Adrenal gland (tissue), 5 donors: ENCODE measurements around the gene ZFHX3.

ENCODE experiments used
- POLR2A ChIP-seq, 2 donors: fragments of 450-650 bp; IDR thresholded peaks; one replicate each; pipeline ENCODE4 v1.6.1; 2017; ENCODE audit warnings: antibody characterized with exemption in 2 of 2, mild to moderate bottlenecking in 2 of 2, moderate library complexity in 1 of 2
- TF ChIP-seq, protein P1 (sequence below), 6 experiments: fragments of 450-650 bp in 4 of 6; fragments of 200-600 bp in 2 of 6; sonication (generic) in 1 of 6; IDR thresholded peaks; 1 replicate in 5 of 6; 2 replicates in 1 of 6; pipeline versions ENCODE4 v1.5.1 to v1.8.0; 2016 to 2021; ENCODE audit warnings: antibody characterized with exemption in 6 of 6, mild to moderate bottlenecking in 2 of 6, moderate library complexity in 1 of 6
- donor health status: DM: no; HTN: no; CAD: no.

- TF ChIP-seq POLR2A (IDR thresholded peaks at IDR 0.05), result no peak
- TF ChIP-seq, protein P1, sequence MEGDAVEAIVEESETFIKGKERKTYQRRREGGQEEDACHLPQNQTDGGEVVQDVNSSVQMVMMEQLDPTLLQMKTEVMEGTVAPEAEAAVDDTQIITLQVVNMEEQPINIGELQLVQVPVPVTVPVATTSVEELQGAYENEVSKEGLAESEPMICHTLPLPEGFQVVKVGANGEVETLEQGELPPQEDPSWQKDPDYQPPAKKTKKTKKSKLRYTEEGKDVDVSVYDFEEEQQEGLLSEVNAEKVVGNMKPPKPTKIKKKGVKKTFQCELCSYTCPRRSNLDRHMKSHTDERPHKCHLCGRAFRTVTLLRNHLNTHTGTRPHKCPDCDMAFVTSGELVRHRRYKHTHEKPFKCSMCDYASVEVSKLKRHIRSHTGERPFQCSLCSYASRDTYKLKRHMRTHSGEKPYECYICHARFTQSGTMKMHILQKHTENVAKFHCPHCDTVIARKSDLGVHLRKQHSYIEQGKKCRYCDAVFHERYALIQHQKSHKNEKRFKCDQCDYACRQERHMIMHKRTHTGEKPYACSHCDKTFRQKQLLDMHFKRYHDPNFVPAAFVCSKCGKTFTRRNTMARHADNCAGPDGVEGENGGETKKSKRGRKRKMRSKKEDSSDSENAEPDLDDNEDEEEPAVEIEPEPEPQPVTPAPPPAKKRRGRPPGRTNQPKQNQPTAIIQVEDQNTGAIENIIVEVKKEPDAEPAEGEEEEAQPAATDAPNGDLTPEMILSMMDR (IDR thresholded peaks at IDR 0.05), result no peak
Observed at GRCh38 chr16:72857834-72858664, 189.9 kb downstream of the ZFHX3 start.
